Mucosa of rectum (tissue), 2 donors: Measurements from ENCODE around the gene SEC63.
"Not testable (repeated sequence)": the region's sequence is repeated elsewhere in the genome, so short reads cannot be mapped to it uniquely, and the experiment has no call there.

Experiments used
- H3K27ac ChIP-seq, 2 donors: one replicate each; pipeline ENCODE4 v1.7.0; 2013; ENCODE audit warnings: inconsistent platforms in 2 of 2, low read depth in 2 of 2, low read length in 2 of 2
- H3K27me3 ChIP-seq, 2 donors: one replicate each; pipeline ENCODE4 v1.7.0; 2013; ENCODE audit warnings: low read length in 2 of 2; ENCODE audit not compliant: control insufficient read depth in 2 of 2, insufficient read depth in 2 of 2
- H3K36me3 ChIP-seq, 2 donors: one replicate each; pipeline ENCODE4 v1.7.0; 2013; ENCODE audit warnings: low read length in 2 of 2; ENCODE audit not compliant: control insufficient read depth in 2 of 2, insufficient read depth in 2 of 2
- H3K4me1 ChIP-seq, 2 donors: one replicate each; pipeline ENCODE4 v1.7.0; 2013; ENCODE audit warnings: low read length in 2 of 2, mild to moderate bottlenecking in 1 of 2; ENCODE audit not compliant: control insufficient read depth in 2 of 2, insufficient read depth in 2 of 2
- H3K4me3 ChIP-seq, 2 donors: one replicate each; pipeline ENCODE4 v1.7.0; 2013; ENCODE audit warnings: low read length in 2 of 2
- H3K9ac ChIP-seq, 2 donors: one replicate each; pipeline ENCODE4 v1.7.0; 2013; ENCODE audit warnings: low read length in 2 of 2, low read depth in 1 of 2, mild to moderate bottlenecking in 1 of 2
- H3K9me3 ChIP-seq, 2 donors: one replicate each; pipeline ENCODE4 v1.7.0; 2013; ENCODE audit warnings: low read length in 2 of 2; ENCODE audit not compliant: control insufficient read depth in 2 of 2
- donor health status: healthy.
- donor health status: Normal muscosa, but diverticular disease.

Gene SEC63

GRCh38 chr6:107956586-107957307 is 1.3 kb downstream of the SEC63 start:
- no peaks in the 10 kb centered on the region for H3K27me3 ChIP-seq
- peak overlapping the region; percentile 94 to 95 for H3K4me3 ChIP-seq
- peak overlapping the region; percentile 91 to 93 for H3K27ac ChIP-seq
- H3K36me3 ChIP-seq: no peaks in the 10 kb centered on the region
- peak overlapping the region; percentile 93 to 97 for H3K9ac ChIP-seq
- H3K9me3 ChIP-seq: no peaks in the 10 kb centered on the region
- peaks cover 16 to 18% of the 10 kb centered on the region in 2 donors for H3K4me1 ChIP-seq

DNA sequence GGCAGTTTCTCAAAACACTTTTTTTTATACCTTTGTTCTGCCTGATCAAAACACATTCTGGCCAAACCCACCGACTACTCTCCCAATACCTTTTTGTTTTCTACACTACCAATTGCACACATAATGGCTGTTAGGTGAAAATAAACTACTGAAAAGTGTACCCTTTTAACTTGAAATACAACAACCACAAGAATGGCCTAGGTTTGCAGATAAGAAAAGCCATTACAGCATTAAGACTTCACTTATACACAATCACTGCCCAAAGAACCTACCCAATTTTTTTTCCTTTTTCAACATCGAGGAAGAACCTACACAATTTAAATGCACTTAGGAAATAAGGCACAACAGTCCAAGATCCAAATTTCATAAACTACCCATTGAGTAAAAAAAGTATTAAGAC is 1.8 kb downstream of the SEC63 start:
- H3K4me3 ChIP-seq: peak overlapping the region; percentile 39 to 95
- no peaks in the 10 kb centered on the region for H3K9me3 ChIP-seq
- H3K9ac ChIP-seq: peak overlapping the region; percentile 0 to 97
- H3K4me1 ChIP-seq: peaks cover 16 to 18% of the 10 kb centered on the region in 2 donors
- H3K36me3 ChIP-seq: no peaks in the 10 kb centered on the region
- no peaks in the 10 kb centered on the region for H3K27me3 ChIP-seq
- H3K27ac ChIP-seq: no peak overlapping the region

DNA sequence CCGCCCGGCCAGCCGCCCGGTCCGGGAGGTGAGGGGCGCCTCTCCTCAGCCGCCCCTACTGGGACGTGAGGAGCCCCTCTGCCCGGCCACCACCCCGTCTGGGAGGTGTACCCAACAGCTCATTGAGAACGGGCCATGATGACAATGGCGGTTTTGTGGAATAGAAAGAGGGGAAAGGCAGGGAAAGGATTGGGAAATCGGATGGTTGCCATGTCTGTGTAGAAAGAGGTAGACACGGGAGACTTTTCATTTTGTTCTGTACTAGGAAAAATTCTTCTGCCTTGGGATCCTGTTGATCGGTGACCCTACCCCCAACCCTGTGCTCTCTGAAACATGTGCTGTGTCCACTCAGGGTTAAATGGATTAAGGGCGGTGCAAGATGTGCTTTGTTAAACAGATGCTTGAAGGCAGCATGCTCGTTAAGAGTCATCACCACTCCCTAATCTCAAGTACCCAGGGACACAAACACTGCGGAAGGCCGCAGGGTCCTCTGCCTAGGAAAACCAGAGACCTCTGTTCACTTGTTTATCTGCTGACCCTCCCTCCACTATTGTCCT is 4.1 kb downstream of the SEC63 start:
- H3K4me3 ChIP-seq, H3K36me3 ChIP-seq, H3K27me3 ChIP-seq, H3K27ac ChIP-seq, H3K9me3 ChIP-seq, H3K9ac ChIP-seq: not testable (repeated sequence)
- peaks cover 16 to 18% of the 10 kb centered on the region in 2 donors for H3K4me1 ChIP-seq

DNA sequence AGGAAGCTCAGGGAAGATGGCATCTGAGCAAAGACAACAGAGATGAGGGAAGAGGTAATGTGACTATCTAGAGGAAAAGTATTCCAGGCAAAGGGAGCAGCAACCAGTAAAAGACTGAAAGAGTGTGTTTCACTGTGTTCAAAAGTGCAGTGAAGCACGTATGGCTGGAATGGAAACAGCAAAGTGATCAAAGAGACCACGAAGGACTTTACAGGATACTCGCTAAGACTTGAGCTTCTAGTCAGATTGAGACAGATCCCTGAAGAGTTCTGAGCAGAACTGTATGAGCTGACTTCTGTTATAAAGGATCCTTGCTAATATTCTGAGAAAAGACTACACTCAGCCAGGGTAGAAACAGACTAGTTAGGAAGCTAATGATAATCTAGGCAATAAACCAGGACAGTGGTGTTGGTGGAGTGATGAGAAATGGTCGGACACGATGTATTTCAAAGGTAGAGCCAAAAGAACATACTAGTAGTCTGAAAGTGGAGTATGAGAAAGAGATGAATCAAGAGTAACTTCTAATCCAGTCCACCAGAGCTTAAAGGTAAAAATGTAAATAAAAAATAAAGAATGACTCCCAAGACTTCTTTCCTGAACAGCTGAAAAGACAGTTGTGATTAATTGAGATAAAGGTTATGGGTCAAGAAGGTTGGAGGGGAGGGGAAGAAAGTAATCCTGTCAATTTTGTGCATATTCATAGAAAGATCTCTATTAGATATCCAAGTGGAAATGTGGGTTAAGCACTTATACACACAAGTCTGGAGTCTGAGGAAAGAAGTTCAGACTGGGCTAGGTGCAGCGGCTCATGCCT is 14.2 kb downstream of the SEC63 start:
- H3K4me1 ChIP-seq: no peaks in the 10 kb centered on the region
- no peak overlapping the region for H3K27ac ChIP-seq
- no peak overlapping the region for H3K4me3 ChIP-seq
- no peaks in the 10 kb centered on the region for H3K36me3 ChIP-seq
- no peak overlapping the region for H3K9ac ChIP-seq
- H3K9me3 ChIP-seq: no peaks in the 10 kb centered on the region
- H3K27me3 ChIP-seq: no peaks in the 10 kb centered on the region

- no peaks in the 10 kb centered on the region for H3K4me1 ChIP-seq
- H3K27ac ChIP-seq: no peak overlapping the region
- H3K4me3 ChIP-seq: no peak overlapping the region
- H3K9me3 ChIP-seq: no peaks in the 10 kb centered on the region
- H3K36me3 ChIP-seq: no peaks in the 10 kb centered on the region
- no peaks in the 10 kb centered on the region for H3K27me3 ChIP-seq
- H3K9ac ChIP-seq: no peak overlapping the region
These were observed 15.9 kb downstream of the SEC63 start for GRCh38 chr6:107942142-107942541.

DNA sequence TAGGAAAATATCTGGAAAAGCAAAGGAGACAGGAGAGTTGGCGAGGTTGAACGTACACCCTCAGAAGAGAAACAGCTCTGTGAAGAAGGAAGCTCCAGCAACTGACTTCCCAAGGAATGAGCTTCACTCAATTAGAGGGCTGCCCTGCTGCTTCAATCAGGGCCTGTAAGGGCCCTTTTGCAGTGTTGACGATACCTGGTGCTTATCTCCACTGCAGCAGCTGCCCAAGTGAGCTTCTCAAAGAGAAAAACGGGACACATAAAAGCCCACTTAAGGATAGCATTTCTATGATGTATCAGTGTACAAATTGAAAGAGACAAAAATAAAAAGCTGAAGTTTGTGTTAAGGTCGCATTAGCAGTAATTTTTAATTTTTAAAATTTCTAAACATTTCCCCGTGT is 16.4 kb downstream of the SEC63 start:
- Histone ChIP-seq H3K4me3 (no peak overlapping the region), H3K9ac (no peak overlapping the region), H3K27me3 (no peaks in the 10 kb centered on the region), H3K36me3 (no peaks in the 10 kb centered on the region), H3K4me1 (peaks cover 0 to 2% of the 10 kb centered on the region in 2 donors), H3K9me3 (no peaks in the 10 kb centered on the region), H3K27ac (no peak overlapping the region)

GRCh38 chr6:107941199-107941598 is 16.8 kb downstream of the SEC63 start:
- H3K4me1 ChIP-seq: peaks cover 0 to 4% of the 10 kb centered on the region in 2 donors
- H3K36me3 ChIP-seq: no peaks in the 10 kb centered on the region
- no peaks in the 10 kb centered on the region for H3K9me3 ChIP-seq
- no peak overlapping the region for H3K4me3 ChIP-seq
- no peak overlapping the region for H3K27ac ChIP-seq
- H3K9ac ChIP-seq: no peak overlapping the region
- no peaks in the 10 kb centered on the region for H3K27me3 ChIP-seq

DNA sequence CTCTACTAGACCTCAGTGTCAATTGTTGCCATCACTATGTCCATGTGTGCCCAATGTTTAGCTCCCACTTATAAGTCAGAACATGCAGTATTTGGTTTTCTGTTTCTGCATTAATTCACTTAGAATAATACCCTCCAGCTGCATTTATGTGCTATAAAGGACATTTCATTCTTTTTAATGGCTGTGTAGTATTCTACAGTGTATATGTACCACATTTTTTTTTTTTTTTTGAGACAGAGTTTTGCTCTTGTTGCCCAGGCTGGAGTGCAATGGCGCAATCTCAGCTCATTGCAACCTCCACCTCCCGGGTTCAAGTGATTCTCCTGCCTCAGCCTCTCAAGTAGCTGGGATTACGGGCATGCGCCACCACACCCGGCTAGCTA is 21.1 kb downstream of the SEC63 start:
- H3K4me3 ChIP-seq, H3K9ac ChIP-seq, H3K27me3 ChIP-seq, H3K9me3 ChIP-seq, H3K27ac ChIP-seq, H3K36me3 ChIP-seq, H3K4me1 ChIP-seq: not testable (repeated sequence)

DNA sequence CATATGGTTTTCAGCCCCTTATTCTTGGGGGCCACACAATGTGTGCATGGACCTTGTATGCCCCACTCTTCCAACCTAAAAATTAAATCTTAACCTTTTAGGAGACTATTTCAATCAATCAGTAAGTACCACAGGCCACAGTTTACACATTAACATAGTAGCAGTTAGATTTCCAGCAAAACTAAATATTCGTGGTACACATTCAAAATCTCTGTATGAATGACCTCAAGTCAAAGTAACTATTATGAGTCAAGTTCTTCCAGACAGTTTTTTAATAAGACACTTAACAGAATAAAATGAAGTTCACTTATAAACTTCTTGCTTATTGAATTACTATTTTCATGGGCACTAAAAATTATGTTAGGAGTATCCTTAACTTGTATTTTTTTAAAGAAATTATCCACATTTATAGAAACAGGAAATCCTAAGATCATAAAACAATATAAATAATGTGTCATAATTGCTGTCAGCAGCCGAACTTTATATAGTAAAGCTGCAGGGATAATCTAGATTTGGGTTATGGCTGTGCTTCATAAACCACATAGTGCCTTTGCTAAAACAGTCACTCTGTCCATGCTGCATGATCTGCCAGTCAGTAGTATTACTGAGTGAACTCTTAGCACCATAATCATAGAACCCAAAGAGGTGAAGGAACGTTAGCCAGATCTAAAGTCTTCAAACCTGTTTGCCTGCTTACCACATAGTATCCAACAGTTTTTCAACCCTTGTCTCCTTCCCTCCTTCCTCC is 21.7 kb downstream of the SEC63 start:
- Histone ChIP-seq H3K36me3 (no peaks in the 10 kb centered on the region), H3K27me3 (no peaks in the 10 kb centered on the region), H3K27ac (no peak overlapping the region), H3K9ac (no peak overlapping the region), H3K4me1 (peaks cover 0 to 4% of the 10 kb centered on the region in 2 donors), H3K4me3 (no peak overlapping the region), H3K9me3 (no peaks in the 10 kb centered on the region)

- H3K9me3 ChIP-seq, H3K4me3 ChIP-seq, H3K27ac ChIP-seq, H3K4me1 ChIP-seq, H3K9ac ChIP-seq, H3K27me3 ChIP-seq, H3K36me3 ChIP-seq: not testable (repeated sequence)
These were observed 23.8 kb downstream of the SEC63 start for GRCh38 chr6:107934229-107934628.
